ENCODE data around the gene APC. TPM values are rescaled to one million over a fixed set of nuclear protein-coding genes. Genes with fewer than 3 reads are reported as not detected.

Gene APC
- total RNA-seq, 1 donor from 2014 or later = 53.9 TPM

GRCh38 chr5:112787896-112788295 lies 50.2 kb downstream of the APC start:
- FAIRE-seq = peak; percentile 50
- Histone ChIP-seq H3K9me3 (ENCODE audit: insufficient read depth, low read depth, low read length) (no peaks in the 10 kb centered on the region), H3K79me2 (ENCODE audit: insufficient read depth, low read length) (no peaks in the 10 kb centered on the region), H3K4me2 (ENCODE audit: low read length) (no peak overlapping the region), H2AFZ (ENCODE audit: low read depth, low read length) (no peak overlapping the region), H3K9ac (ENCODE audit: low read length) (no peak overlapping the region), H3K36me3 (ENCODE audit: insufficient read depth, low read length) (peaks cover 2% of the 10 kb centered on the region), H3K4me3 (ENCODE audit: insufficient read depth, low read depth, low read length) (no peak overlapping the region), H3K27me3 (ENCODE audit: insufficient read depth, low read length) (no peaks in the 10 kb centered on the region), H4K20me1 (ENCODE audit: insufficient read depth, low read length) (no peaks in the 10 kb centered on the region), H3K4me1 (ENCODE audit: insufficient read depth, low read length) (no peaks in the 10 kb centered on the region), H3K27ac (ENCODE audit: low read depth, low read length) (no peak overlapping the region)
- DNase-seq (ENCODE audit: low read depth) = no peak
- Mint-ChIP-seq H3K4me1 (ENCODE audit: low read depth, unreplicated experiment) (peaks cover 3% of the 10 kb centered on the region), H3K27me3 (ENCODE audit: low read depth, unreplicated experiment) (no peaks in the 10 kb centered on the region), H3K36me3 (ENCODE audit: low read depth, unreplicated experiment) (no peaks in the 10 kb centered on the region), H3K27ac (ENCODE audit: unreplicated experiment) (no peak overlapping the region), H3K9me3 (ENCODE audit: unreplicated experiment) (no peaks in the 10 kb centered on the region), H3K4me3 (ENCODE audit: unreplicated experiment) (no peak overlapping the region)
- TF ChIP-seq CTCF (IDR thresholded peaks at IDR 0.05; ENCODE audit: insufficient read depth, low read depth, low read length) (no peak), EZH2 (IDR thresholded peaks at IDR 0.05; ENCODE audit: insufficient read depth, low read length) (no peak)

- H4K20me1 ChIP-seq (ENCODE audit: insufficient read depth, low read length) = no peaks in the 10 kb centered on the region
- H3K9ac ChIP-seq (ENCODE audit: low read length) = no peak overlapping the region
- H3K4me1 ChIP-seq (ENCODE audit: insufficient read depth, low read length) = peaks cover 5% of the 10 kb centered on the region
- no peak overlapping the region for H3K4me3 ChIP-seq (ENCODE audit: insufficient read depth, low read depth, low read length)
- no peaks in the 10 kb centered on the region for H3K79me2 ChIP-seq (ENCODE audit: insufficient read depth, low read length)
- H3K9me3 Mint-ChIP-seq (ENCODE audit: unreplicated experiment) = no peaks in the 10 kb centered on the region
- no peak overlapping the region for H3K4me3 Mint-ChIP-seq (ENCODE audit: unreplicated experiment)
- H3K4me2 ChIP-seq (ENCODE audit: low read length) = no peak overlapping the region
- H2AFZ ChIP-seq (ENCODE audit: low read depth, low read length) = no peak overlapping the region
- no peaks in the 10 kb centered on the region for H3K27me3 Mint-ChIP-seq (ENCODE audit: low read depth, unreplicated experiment)
- H3K27ac Mint-ChIP-seq (ENCODE audit: unreplicated experiment) = peak overlapping the region; percentile 71
- no peaks in the 10 kb centered on the region for H3K9me3 ChIP-seq (ENCODE audit: insufficient read depth, low read depth, low read length)
- no peak for TF ChIP-seq CTCF (IDR thresholded peaks at IDR 0.05; ENCODE audit: insufficient read depth, low read depth, low read length)
- TF ChIP-seq EZH2 (IDR thresholded peaks at IDR 0.05; ENCODE audit: insufficient read depth, low read length) = no peak
- H3K27ac ChIP-seq (ENCODE audit: low read depth, low read length) = no peak overlapping the region
- DNase-seq (ENCODE audit: low read depth) = no peak
- H3K36me3 ChIP-seq (ENCODE audit: insufficient read depth, low read length) = peaks cover 12% of the 10 kb centered on the region
- H3K4me1 Mint-ChIP-seq (ENCODE audit: low read depth, unreplicated experiment) = peaks cover 24% of the 10 kb centered on the region
- peak; percentile 20 for FAIRE-seq
- no peaks in the 10 kb centered on the region for H3K27me3 ChIP-seq (ENCODE audit: insufficient read depth, low read length)
- no peaks in the 10 kb centered on the region for H3K36me3 Mint-ChIP-seq (ENCODE audit: low read depth, unreplicated experiment)
Measured at GRCh38 chr5:112793201-112793600, 55.5 kb downstream of the APC start.

- Histone ChIP-seq H4K20me1 (ENCODE audit: insufficient read depth, low read length) (no peaks in the 10 kb centered on the region), H3K27ac (ENCODE audit: low read depth, low read length) (no peak overlapping the region), H3K9me3 (ENCODE audit: insufficient read depth, low read depth, low read length) (no peaks in the 10 kb centered on the region), H2AFZ (ENCODE audit: low read depth, low read length) (no peak overlapping the region), H3K4me3 (ENCODE audit: insufficient read depth, low read depth, low read length) (no peak overlapping the region), H3K79me2 (ENCODE audit: insufficient read depth, low read length) (no peaks in the 10 kb centered on the region), H3K9ac (ENCODE audit: low read length) (no peak overlapping the region), H3K4me1 (ENCODE audit: insufficient read depth, low read length) (peaks cover 5% of the 10 kb centered on the region), H3K4me2 (ENCODE audit: low read length) (no peak overlapping the region), H3K27me3 (ENCODE audit: insufficient read depth, low read length) (no peaks in the 10 kb centered on the region), H3K36me3 (ENCODE audit: insufficient read depth, low read length) (peaks cover 12% of the 10 kb centered on the region)
- Mint-ChIP-seq H3K4me3 (ENCODE audit: unreplicated experiment) (no peak overlapping the region), H3K9me3 (ENCODE audit: unreplicated experiment) (no peaks in the 10 kb centered on the region), H3K27ac (ENCODE audit: unreplicated experiment) (no peak overlapping the region), H3K4me1 (ENCODE audit: low read depth, unreplicated experiment) (peaks cover 24% of the 10 kb centered on the region), H3K36me3 (ENCODE audit: low read depth, unreplicated experiment) (no peaks in the 10 kb centered on the region), H3K27me3 (ENCODE audit: low read depth, unreplicated experiment) (no peaks in the 10 kb centered on the region)
- DNase-seq (ENCODE audit: low read depth) (no peak), FAIRE-seq (no peak)
- TF ChIP-seq CTCF (IDR thresholded peaks at IDR 0.05; ENCODE audit: insufficient read depth, low read depth, low read length) (no peak), EZH2 (IDR thresholded peaks at IDR 0.05; ENCODE audit: insufficient read depth, low read length) (no peak)
Measured at GRCh38 chr5:112794410-112794809, 56.7 kb downstream of the APC start.

Measured in astrocyte (in vitro differentiated cells and primary cell).